Eye (tissue), 1 donor: Measurements from ENCODE around the gene ABTB2.

ENCODE experiments used
- DNase-seq: peaks from one replicate; pipeline ENCODE4 v3.0.0-alpha.2; 2015

The ABTB2 gene

DNA sequence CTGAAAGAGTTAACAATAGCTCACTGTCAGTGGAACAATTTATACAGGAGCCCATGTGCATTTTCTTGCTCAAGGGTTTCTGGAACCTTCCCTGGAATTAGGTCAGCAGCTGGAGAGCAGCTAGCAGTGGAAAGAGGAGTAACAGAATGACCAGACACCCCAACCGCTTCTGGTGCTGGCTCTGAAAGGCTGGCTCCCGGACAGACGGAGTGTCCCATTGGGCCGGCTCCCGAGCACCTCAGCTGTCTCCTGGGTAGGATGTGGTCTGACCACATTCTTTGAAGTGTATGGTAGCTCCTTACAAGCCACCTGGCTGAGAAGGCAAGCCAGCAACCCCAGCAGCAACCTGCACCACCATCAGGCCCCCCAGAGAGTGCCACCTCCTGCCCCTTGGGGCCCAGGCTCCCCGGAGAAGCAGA is 44.7 kb downstream of the ABTB2 start:
- no peak for DNase-seq

GRCh38 chr11:34311126-34311525 is 46.7 kb downstream of the ABTB2 start:
- no peak for DNase-seq

- no peak for DNase-seq
These were observed 47.8 kb downstream of the ABTB2 start for GRCh38 chr11:34309965-34310364.

DNA sequence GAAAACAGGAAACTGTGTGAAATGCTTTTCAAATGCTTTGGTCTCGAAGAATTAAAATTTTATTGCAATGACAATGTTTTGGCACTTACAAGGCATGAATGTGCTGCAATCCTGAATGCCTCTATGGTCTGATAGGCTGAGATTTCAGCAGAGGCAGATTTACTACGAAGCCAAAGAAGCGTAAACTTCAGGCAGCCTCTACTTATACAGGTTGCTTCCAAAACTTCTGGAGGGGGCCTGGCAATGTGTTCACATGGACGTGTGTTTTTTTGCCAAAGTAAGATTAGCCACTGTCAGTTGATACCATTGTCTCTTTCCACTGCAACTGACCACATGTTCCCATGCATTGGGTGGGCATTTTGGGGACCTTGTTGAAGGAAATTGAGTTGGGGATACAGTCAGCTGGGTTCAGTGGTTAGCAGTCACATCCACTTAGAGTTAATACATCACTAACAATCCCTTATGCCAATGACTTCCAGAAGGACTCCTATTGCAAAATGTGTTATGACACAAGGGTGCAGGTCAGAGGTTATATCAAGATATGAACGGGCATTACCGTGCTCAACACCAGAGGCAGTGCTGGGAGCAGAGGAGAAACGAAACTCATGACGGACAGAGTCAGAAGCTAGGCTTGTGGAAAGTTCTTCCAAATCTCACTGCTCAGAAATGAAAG is 48.8 kb downstream of the ABTB2 start:
- DNase-seq = no peak

DNA sequence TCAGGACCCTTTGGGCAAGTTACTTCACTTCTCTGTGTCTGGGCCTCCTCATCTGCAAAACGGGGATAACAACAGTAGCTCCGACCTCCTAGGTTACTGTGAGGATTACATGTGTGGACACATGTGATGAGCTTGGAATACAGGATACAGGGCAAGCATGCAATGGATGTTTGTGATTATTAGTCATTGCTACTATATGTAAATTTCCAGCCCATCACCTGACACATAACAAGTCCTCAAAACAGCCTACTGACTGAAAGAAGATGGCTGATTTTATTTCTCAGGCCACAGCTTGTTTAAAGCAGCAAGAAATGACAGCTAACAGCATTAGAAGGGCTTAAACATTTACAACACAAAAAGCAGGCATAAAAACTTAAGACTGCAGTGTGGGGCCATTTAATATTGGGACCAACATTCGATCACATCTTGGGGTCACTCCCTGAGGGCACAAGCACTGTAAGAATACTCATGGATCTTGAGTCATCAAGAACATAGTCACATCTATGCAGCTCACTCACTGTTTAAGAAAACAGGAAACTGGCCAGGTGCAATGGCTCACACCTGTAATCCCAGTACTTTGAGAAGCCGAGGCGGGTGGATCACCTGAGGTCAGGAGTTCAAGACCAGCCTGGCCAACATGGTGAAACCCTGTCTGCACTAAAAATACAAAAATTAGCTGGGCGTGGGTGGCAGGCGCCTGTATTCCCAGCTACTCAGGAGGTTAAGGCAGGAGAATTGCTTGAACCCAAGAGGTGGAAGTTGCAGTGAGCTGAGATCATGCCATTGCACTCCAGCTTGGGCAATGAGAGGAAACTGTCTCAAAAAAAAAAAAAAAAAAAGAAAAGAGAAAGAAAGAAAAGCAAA is 49.5 kb downstream of the ABTB2 start:
- no peak for DNase-seq

- no peak for DNase-seq
These were observed 52.0 kb downstream of the ABTB2 start for GRCh38 chr11:34305780-34306179.

DNA sequence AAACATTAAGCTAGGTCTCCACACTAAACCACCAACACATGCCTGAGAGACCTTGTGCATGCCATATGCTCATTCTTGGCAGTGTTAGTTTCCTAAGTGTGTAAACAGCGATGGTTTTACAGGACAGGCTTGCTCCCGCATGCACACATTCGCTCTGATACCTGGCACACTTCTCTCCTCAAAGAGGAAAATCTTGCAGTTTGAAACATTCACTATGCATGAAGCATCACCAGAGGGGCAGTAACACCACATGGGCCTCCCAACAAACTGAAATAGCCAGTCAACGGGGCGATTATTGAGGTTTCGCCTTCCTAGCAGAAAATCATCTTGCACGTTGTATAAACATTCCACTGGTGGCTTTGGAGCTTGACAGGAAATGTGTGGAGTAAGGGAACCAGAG is 52.6 kb downstream of the ABTB2 start:
- no peak for DNase-seq

DNA sequence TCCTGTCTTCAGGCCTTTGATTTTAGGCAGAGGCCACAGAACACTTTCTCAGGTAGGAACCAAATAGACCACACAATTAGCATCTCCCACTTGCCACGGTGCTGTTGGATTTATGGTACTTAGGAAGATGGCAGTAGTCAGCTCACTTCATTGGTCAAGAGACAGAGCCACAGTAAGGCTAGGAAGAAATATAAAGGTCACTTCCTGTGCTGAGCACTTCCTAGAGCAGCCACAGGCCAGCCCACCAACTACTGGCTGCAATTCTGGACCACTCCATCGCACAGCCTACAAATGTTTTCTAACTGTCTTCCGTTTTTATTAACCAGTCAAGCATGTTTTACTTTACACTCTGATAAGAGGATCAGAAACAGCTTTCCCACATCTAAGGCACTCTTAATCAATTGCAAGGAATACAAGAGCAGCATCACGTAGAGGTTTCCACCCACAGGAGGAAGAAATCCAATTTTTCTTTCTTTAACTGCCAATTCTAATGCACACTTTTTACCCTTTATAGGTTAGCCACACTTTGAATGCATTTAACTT is 54.7 kb downstream of the ABTB2 start:
- DNase-seq = no peak

- DNase-seq = no peak
These were observed 55.5 kb downstream of the ABTB2 start for GRCh38 chr11:34302046-34302921.

DNA sequence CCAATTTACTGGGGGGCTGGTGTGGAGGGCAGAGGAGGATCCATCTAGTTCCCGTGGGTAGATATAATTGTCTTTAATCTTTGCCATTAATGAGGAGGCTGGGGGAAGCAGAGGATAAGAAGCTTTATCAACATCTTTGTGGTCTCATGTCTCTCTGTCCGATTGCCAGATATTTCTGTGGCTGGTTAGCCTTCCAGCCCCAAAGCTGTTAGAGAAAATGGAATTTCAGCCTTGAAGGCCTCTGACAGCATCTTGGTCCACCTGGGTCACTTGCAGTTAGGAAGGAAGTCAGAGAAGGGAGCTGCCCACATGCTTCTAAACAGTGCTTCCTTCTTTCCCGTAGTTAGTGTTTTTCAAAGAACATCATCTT is 56.9 kb downstream of the ABTB2 start:
- DNase-seq = no peak

- DNase-seq = no peak
These were observed 57.5 kb downstream of the ABTB2 start for GRCh38 chr11:34300026-34300925.

DNA sequence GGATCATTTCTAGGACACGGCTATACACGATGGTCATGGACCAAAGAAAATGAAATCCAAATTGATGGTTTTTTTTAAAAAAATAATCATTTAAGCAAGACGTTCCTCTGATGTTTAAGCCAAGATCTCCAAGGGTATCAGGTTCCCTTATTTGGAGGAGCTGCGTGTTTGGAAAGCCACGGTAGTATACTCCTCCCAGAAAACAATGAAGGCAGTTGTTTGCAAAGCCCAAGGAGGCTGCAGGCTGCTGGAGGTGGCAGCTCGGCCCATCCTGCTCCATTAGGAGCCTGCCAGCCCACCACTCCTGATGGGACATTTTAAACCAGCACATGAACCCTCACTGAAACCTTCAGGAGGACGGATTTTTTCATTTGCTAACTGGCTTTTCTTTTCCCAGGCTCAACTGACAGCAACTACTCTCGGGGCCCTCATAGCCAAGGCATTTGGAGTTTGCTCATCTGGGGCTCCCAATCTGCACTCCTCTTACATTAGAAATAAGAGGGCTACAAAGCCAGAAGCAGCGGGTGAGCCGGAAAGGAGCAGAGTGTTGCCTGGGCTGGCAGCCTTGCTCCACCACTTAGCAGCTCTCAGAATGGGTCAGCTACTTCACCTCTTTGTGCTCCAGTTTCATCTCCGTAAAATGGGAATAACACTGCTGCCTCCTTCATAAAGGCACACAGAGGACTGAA is 58.4 kb downstream of the ABTB2 start:
- no peak for DNase-seq

DNA sequence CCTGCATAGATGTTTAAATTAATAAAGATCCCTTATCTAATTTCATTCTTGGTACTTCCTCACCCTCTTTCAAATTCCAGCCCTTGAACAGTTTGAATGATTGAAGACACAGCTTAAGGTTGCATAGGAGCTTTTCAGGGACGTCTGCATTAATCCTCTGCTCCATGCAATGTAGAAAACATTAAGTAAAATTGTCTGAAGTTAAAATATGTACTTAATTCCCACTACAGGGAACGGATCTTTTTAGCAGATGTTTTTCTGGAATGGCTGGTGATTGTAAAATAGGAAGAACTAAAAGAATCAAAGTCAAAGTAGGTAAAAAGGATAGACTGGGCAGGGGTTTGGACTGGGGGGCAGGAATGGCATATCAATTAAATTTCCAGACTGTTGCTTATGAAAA is 58.9 kb downstream of the ABTB2 start:
- DNase-seq = no peak

GRCh38 chr11:34296412-34296811 is 61.4 kb downstream of the ABTB2 start:
- DNase-seq = no peak

DNA sequence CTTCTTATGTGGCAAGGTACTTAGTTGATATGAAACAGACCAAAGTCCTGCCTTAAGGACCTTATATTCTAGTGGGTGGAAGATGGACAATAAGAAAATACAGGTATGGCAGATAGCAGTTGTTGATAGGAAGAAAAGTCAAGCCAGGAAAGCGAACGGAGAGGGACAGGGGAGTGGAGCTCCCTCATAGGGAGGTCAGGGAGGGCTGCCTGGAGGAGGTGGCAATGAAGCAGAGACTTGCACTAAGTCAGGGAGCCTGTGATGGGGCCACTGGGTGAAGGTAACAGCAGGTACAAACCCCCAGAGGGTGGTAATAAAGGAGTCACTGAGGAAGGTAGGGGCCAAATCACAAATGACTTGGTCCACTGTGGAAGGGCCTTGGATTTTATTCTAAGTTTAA is 65.3 kb downstream of the ABTB2 start:
- no peak for DNase-seq

GRCh38 chr11:34292111-34292510 is 65.7 kb downstream of the ABTB2 start:
- no peak for DNase-seq

DNA sequence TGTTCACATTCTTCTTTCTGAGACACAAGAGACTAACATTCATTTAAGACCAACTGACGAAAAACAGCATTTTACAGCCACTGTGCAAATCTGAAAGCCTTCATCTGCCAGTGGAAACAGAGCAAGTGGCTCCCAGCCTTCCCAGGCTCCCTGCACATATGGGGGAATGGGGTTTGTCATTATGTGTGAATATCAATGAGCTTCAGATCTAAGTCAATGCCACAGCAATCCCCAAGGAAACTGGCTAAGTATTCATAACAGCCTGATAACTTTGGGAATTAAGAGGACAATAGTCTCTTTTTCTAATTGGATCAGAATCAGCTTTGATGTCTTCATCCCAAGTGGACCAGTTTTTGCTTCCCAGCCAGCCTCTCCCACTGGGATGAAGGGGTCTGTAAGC is 66.9 kb downstream of the ABTB2 start:
- DNase-seq = no peak

- DNase-seq = peak; percentile 50
These were observed 69.3 kb downstream of the ABTB2 start for GRCh38 chr11:34288492-34288891.

GRCh38 chr11:34284811-34285481 is 72.9 kb downstream of the ABTB2 start:
- DNase-seq = peak; percentile 92

DNA sequence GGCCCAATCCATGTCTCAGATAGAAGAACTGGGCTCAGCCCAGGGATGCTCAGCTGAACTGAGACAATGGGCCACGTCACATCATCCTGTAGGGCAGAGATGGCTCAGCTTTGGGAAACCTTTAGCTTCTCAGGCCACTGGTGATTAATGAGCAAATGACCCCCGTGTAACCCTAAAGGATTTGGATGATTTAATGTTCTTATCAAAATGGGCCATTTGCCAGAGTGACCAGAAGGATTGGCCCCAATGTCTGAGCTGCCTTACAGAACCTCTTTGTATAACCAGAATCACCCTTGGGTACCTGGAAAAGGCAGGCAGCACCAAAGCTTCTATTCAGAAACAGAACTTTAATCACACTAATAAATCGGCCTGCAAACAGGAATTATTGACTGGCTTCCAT is 73.7 kb downstream of the ABTB2 start:
- DNase-seq = no peak
